Activated T-cell treated with anti-CD3 and anti-CD28 coated beads, Interleukin-2, amount 50 U/mL, for 24 hours (primary cell): ENCODE data around the gene KCNJ10.

ENCODE experiments used
- DNase-seq: peaks from one replicate; pipeline ENCODE4 v3.0.0-alpha.2; 2020
- H3K27ac Mint-ChIP-seq: 2 replicates; pipeline ENCODE4 v1.8.0; 2020; ENCODE audit warnings: mild to moderate bottlenecking, mixed read lengths
- H3K27me3 Mint-ChIP-seq: 2 replicates; pipeline ENCODE4 v1.8.0; 2020; ENCODE audit warnings: mixed read lengths
- H3K36me3 Mint-ChIP-seq: 2 replicates; pipeline ENCODE4 v1.8.0; 2020; ENCODE audit warnings: low read depth, mixed read lengths
- H3K4me1 Mint-ChIP-seq: 2 replicates; pipeline ENCODE4 v1.8.0; 2020; ENCODE audit warnings: low read depth, mixed read lengths
- H3K4me3 Mint-ChIP-seq: 2 replicates; pipeline ENCODE4 v1.8.0; 2020; ENCODE audit warnings: mild to moderate bottlenecking, moderate library complexity, mixed read lengths
- H3K9me3 Mint-ChIP-seq: 2 replicates; pipeline ENCODE4 v1.8.0; 2020; ENCODE audit warnings: mixed read lengths

KCNJ10 gene

DNA sequence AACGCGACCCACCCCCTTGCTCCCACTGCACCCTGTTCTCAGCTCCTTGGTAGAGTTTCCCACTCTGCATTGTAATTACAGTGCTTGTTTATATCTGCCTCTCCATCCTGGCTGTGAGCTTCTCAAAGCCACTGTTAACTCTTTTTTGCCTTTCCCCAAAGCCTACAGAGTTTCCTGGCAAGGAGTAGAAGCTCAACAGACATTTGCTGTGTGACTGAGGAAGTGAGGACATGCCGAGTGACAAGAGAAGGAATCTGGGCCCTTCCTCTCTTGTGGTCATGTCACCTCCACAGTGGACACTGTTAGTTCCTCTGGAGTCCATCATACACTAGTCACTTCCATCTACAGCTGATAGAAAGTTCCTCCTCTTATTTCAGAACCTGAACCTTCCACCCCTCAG, 34.5 kb upstream of the KCNJ10 start:
- Mint-ChIP-seq H3K4me3 (no peak overlapping the region), H3K4me1 (peaks cover 37% of the 10 kb centered on the region), H3K9me3 (no peaks in the 10 kb centered on the region), H3K27ac (no peak overlapping the region), H3K36me3 (no peaks in the 10 kb centered on the region), H3K27me3 (no peaks in the 10 kb centered on the region)
- no peak for DNase-seq

DNA sequence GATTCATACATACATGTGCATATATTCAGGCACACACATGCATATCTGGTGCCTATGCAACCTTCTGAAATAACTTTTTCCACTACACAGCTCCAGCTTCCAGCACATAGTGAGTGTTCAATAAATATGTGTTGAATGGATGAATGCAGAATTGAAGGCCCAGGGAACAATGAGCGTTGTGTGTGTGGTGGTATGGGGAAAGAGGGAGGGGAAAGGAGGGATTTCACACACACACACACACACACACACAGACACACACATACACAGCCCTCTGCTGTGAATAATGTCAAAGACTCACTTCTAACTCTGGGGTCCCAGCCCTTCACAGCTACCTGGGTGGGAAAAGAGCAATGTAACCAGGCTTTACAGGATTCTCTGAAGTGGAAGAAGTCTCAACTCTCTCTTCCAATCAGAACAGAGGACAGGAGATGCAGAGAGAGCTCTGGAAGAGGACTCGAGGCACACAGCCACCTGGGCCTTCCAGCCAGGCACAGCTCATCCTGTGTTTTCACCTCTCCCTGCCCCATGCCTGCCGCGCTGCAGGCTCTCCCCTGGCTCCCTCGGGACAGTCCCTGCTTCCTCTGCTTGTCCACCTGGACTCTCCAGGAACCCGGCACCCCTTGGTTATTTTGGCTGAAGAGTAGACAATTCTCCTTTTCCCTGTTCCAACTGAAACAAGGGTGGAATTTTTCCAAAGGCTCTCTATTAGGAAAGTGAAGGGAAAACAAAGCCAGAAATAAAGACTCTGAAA, 33.9 kb upstream of the KCNJ10 start:
- no peak for DNase-seq
- Mint-ChIP-seq H3K4me3 (no peak overlapping the region), H3K27ac (no peak overlapping the region), H3K4me1 (peaks cover 39% of the 10 kb centered on the region), H3K27me3 (no peaks in the 10 kb centered on the region), H3K9me3 (no peaks in the 10 kb centered on the region), H3K36me3 (no peaks in the 10 kb centered on the region)

DNA sequence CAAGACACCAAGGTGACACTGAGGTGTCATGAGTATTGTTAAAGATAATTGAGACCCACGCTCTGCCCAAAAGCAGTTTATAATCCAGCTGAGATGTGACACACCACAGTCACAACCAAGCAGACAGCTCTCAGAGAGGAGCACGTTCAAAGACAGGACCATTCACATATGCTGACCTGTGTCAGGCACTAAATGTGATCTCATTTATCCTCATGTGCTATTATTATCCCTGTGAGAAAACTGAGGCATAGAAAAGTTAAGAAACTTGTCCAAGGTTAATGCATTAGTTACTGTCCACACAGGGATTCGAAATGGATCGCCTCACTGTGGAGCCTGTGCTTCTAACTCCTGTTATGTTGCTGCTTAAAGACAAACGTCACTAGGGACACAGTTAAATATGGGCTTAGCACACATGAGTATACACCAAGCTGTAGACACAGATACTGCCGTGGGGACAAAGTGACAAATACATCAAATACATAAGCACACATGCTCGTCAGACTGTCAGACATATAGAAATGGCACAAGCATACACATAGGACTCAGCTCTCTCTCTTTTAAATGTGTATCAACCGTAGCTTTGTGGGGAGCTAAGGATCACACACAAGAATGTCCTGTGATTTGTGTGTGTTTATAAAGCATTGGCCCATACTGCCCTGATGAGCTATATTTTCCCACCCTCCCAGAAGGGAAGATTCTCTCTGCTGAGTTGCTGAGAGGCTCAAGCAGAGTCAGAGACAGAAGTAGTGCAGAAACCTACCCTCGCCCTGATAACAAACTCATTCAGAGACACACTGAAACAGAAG, 32.0 kb upstream of the KCNJ10 start:
- H3K27ac Mint-ChIP-seq, result peak overlapping the region; percentile 86
- no peak for DNase-seq
- no peak overlapping the region for H3K4me3 Mint-ChIP-seq
- H3K36me3 Mint-ChIP-seq, result peaks cover 7% of the 10 kb centered on the region
- H3K9me3 Mint-ChIP-seq, result no peaks in the 10 kb centered on the region
- no peaks in the 10 kb centered on the region for H3K27me3 Mint-ChIP-seq
- H3K4me1 Mint-ChIP-seq, result peaks cover 46% of the 10 kb centered on the region

DNA sequence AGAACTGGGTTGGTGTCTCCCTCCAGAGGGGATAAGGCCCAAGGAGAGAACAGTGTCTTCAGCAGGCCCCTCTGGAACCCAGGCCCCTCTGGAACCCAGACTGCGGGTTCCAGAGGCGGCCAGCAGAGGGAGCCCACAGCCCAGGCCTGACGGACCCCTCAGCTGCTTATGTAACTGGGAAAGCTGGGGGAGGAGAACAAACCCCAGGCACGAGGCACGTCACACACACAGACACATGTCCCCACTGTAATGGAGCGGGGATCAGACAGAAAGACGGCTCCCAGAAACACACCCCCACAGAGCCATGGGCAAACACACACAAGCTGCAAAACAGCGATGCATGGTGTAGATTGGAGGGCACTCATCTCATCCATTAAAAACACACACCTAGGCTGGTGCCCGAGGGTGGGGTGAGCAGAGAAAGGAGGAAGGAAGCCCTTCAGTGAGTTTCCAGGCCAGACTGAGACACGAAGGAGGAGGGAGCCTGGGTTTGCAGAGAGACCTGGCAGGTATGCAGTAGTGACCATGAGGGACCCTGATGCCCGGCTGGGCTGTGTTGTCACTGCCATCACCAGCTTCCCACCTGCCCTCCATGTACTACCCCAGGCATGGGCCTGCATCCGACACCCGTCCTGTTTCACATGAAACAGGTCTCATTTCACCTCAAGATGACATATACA, 31.2 kb upstream of the KCNJ10 start:
- Mint-ChIP-seq H3K27ac (peak overlapping the region; percentile 86), H3K36me3 (peaks cover 7% of the 10 kb centered on the region), H3K27me3 (no peaks in the 10 kb centered on the region), H3K4me3 (peak overlapping the region; percentile 9), H3K9me3 (no peaks in the 10 kb centered on the region), H3K4me1 (peaks cover 53% of the 10 kb centered on the region)
- DNase-seq, result peak; percentile 82

DNA sequence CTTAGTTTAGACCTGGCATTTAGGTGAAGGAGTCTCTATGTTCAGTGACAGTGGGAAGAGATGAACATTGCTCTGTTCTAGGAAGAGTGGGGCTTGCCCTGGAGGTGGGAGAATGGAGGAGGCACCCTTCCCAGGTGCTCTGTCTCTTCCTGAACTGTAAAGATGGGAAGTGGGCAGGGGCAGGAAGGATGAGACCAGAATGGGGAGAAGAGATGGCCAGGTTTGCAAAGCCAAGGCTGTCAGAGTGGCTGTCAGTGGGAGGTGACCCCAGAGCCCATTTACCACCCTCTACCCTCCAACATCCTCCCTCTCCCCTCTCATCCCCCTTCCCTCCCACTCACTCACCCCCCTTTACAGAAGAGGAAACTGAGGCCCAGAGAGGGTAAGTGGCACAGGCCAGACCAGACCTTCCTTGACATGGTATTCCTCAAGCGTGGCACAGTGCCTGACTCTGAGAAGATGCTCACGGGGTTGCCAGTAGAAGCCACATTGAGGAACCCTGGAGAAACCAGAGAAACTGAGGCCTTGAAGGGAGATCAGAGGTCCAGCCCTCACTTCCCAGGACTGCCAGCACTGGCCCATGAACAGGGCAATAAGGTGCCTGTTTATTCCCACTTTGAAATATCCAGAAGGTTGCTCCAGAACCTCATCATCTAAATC, 29.9 kb upstream of the KCNJ10 start:
- H3K9me3 Mint-ChIP-seq, result no peaks in the 10 kb centered on the region
- no peak for DNase-seq
- peaks cover 17% of the 10 kb centered on the region for H3K36me3 Mint-ChIP-seq
- H3K4me3 Mint-ChIP-seq, result no peak overlapping the region
- H3K4me1 Mint-ChIP-seq, result peaks cover 64% of the 10 kb centered on the region
- no peaks in the 10 kb centered on the region for H3K27me3 Mint-ChIP-seq
- H3K27ac Mint-ChIP-seq, result peak overlapping the region; percentile 90

DNA sequence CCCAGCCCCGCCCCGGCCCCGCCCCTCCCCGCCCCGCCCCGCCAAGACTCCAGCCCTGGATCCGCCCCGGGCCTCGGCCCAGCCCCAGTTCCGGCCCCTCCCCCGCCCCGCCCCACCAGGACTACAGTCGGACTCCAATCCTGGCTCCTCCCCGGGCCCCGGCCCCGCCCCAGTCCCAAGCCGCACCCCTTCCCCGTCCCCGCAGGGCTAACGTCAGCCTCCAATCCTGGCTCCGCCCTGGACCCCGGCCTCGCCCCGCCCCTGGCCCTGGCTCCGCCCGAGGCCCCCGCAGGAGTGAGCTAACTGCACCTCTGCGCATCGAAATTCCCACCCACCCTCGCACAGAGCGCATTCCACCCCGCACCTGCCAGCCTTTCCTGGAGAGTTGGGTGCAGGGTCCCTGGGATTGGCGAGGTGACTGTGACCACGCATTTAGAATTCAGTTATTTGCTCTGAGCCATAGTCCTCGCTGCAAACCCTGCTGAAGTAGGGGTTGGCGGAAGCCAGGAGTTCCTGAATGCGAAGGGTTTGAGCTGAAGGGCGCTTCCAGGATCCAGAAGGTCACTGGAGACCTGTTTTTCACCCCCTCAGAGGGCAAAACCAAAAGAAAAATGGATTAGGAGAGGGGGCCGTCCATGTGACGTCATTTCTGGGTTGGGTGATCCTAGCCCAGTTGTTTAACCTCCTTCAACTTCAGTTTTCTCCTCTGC, 29.0 kb upstream of the KCNJ10 start:
- peaks cover 26% of the 10 kb centered on the region for H3K36me3 Mint-ChIP-seq
- H3K9me3 Mint-ChIP-seq, result no peaks in the 10 kb centered on the region
- peaks cover 68% of the 10 kb centered on the region for H3K4me1 Mint-ChIP-seq
- peak overlapping the region; percentile 71 for H3K4me3 Mint-ChIP-seq
- no peaks in the 10 kb centered on the region for H3K27me3 Mint-ChIP-seq
- peak; percentile 99 for DNase-seq
- H3K27ac Mint-ChIP-seq, result peak overlapping the region; percentile 90

DNA sequence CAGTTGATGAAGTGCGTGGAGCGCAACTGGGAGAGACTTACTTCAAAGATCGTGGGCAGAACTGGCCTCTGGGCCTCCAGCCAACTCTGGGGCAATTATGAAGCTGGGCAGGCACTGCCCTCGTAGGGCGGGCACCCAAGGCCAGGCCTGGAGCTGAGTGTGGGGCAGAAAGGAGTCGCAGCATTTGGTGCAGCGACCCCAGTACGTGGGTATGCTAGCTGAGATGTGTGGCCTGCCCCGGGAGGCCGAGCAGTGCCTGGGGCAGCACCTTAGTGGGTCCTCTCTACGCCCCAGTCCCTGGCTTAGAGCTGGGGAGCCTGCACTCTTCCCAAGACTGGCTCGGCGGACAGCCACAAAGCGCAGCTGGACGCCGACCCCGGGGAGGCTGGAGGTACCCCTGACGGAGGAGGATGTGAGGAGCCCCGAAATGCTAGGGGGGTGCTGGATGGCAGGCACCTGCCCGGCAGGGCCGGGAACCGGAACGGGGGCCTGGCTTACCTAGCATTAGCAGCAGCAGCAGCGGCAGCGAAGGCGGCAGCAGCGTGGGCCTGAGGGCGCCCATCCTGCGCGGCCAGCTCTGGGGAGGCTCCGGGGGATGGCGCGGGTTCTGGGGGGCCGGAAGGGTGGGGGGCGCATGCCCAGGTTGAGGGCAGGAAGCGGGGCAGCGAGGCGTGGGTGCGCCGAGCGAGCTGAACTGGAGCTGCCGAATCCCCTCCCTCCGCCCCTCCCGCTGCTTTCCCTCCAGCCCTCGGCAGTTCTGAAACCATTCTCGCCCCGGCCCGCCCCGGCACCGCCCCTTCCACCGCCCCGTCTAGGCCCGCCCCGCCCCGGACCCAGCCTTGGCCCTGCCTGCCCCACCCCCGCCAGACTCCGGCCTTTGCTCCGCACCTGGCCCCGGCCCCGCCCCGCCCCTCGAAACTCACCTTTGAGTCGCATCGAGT, 28.2 kb upstream of the KCNJ10 start, which contains the start of gene IGSF8:
IGSF8 (minus strand) TSS at position 709 of the 941 bp plus-strand sequence; CDS start at position 562, 147 bp downstream.
- Mint-ChIP-seq H3K27me3 (no peaks in the 10 kb centered on the region), H3K27ac (peak within 1 kb of the TSS; percentile 92), H3K4me1 (peaks cover 73% of the 10 kb centered on the region), H3K4me3 (peak within 1 kb of the TSS; percentile 90), H3K9me3 (no peaks in the 10 kb centered on the region), H3K36me3 (peaks cover 34% of the 10 kb centered on the region)
- peak; percentile 96 for DNase-seq

DNA sequence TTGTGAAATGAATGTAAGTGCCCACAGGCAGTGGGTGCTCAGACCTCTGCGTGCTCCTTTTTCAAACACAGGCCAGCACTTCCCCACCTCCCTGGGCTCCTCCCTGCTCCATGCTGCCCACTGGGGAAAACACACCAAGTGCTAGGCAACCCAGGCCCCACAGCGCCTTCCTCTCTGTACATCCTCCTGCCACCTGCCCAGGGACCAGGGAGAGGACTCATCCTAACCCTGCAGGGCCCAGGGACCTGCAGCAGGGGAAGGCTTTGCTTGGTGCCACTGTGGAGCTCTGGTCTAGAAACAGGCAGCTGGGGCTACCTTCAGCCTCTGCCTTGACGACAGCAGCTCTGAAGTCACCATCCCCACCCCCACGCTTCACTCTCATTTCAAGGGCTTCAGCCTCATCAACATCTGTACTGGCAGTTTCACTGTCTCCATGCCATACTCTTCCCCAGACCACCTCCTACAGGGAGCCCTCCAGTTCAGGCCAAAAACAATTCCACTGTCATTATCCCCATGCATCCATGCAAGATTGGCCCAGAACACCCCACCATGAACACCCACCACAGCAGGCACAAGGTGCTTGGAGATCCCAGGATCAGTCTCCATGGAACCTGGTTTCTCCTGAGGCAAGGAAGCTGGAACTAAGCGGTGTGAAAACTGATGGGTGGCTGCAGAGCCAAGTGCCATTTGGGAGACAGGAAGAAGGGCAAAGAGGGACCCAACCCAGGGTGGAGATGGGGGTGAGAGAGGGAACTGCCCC, 27.4 kb upstream of the KCNJ10 start:
- no peaks in the 10 kb centered on the region for H3K27me3 Mint-ChIP-seq
- peak overlapping the region; percentile 90 for H3K4me3 Mint-ChIP-seq
- H3K36me3 Mint-ChIP-seq, result peaks cover 42% of the 10 kb centered on the region
- peak; percentile 45 for DNase-seq
- peaks cover 69% of the 10 kb centered on the region for H3K4me1 Mint-ChIP-seq
- peak overlapping the region; percentile 92 for H3K27ac Mint-ChIP-seq
- no peaks in the 10 kb centered on the region for H3K9me3 Mint-ChIP-seq

DNA sequence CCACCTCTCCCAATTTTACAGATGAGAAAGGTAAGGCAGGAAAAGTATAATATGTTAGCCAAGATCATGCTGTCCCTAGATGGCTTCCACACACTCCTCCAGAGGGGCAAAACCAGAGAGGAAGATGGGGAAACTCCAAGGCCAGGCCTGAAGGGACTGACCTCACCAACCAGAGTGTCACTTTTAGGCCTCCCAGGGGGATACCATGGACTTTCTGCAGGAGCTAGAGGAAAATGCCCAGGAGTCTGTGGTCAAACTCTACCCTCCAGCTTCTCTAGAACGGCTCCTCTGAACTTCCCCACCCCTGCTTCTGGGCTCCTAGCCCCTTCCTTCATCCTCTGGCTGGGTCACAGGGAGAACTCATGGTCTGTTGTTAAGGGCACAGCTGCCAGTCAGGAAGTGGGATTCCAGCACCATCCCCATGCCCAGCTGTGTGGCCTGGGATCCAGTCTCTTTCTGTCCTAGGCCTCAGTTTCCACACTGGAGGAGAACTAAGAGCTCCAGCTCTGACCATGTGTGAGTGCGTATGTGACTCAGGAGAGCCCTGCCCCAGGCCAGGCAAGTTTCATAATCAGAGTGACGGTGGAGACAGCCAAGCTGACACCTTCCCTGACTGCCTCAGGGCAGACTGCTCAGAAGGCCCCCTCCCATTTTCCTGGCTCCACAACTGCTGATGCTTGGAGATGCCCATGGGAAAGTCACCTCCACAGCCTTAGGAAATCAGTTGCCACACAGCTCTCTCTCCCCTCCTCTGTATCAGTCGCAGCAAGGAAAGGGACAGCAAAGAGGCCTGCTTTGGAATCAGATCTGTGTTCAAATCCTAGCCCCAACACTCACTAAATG, 26.5 kb upstream of the KCNJ10 start:
- no peak for DNase-seq
- H3K4me1 Mint-ChIP-seq, result peaks cover 61% of the 10 kb centered on the region

DNA sequence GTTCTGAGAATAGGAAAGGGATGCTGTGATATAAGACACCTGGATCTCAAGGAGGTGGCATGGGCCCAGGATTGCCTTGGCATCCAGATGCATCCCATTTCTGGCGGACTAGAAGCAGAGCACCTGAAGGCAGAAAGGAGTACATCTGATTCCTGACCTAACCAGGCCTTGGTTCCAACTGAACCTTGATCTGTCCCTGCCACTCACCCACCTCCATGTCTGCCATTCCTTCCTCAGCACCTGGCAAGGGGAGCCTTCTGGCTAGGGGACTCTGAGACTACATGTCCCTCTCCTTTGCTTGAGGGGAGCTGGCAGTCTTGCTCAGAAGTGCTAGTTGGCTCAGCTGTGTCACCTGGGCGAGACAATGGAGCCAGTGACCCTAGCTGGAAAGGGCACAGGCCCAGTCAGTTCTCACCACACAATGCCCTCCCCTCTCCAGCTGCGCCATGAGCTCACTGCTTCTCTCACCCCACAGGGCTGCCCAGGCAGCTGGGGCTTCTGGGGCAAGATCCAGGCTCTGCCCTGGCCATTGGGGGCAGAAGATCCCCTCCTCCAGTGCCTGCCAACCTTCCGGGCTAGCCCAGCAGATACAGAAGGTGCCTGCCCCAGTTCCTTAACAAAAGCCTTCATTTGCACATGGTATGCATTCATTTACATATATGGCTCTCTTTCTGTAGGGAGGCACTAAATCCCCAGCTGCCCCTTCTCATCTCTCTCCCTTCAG, 25.6 kb upstream of the KCNJ10 start:
- Mint-ChIP-seq H3K4me3 (peak overlapping the region; percentile 19), H3K9me3 (no peaks in the 10 kb centered on the region), H3K36me3 (peaks cover 56% of the 10 kb centered on the region), H3K27me3 (no peaks in the 10 kb centered on the region), H3K27ac (peak overlapping the region; percentile 92), H3K4me1 (peaks cover 52% of the 10 kb centered on the region)
- DNase-seq, result no peak

More for the DNA sequence above, 26.5 kb upstream of the KCNJ10 start:
- peak overlapping the region; percentile 92 for H3K27ac Mint-ChIP-seq
- peak overlapping the region; percentile 90 for H3K4me3 Mint-ChIP-seq
- no peaks in the 10 kb centered on the region for H3K27me3 Mint-ChIP-seq
- H3K36me3 Mint-ChIP-seq, result peaks cover 48% of the 10 kb centered on the region
- no peaks in the 10 kb centered on the region for H3K9me3 Mint-ChIP-seq

DNA sequence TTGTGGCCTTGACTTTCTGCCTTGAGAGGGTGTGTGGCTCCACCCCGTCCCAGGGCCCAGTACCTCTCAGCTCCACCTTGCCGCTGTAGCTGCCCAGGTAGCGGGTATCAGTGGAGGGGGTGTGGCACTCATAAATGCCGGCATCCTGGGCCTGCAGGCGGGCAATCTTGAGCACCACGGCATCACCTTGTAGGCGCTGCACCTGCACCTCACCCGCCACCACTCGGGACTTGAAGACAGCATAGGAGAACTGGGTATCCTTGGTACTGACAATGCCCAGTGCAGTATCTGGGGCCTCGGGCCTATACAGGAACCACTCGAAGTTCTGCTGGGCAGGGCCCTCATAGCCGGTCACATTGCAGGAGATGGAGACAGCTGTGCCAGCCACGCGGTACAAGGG, 24.8 kb upstream of the KCNJ10 start:
- no peak for DNase-seq
- Mint-ChIP-seq H3K4me1 (peaks cover 50% of the 10 kb centered on the region), H3K27me3 (no peaks in the 10 kb centered on the region), H3K9me3 (no peaks in the 10 kb centered on the region), H3K36me3 (peaks cover 59% of the 10 kb centered on the region), H3K27ac (peak overlapping the region; percentile 22), H3K4me3 (no peak overlapping the region)
